Endothelial cell of umbilical vein (primary cell): Measurements from ENCODE around the gene ITPR2.

ENCODE experiments used
- EZH2 ChIP-seq: IDR thresholded peaks from 2 replicates; pipeline ENCODE4 v1.6.1; 2012; ENCODE audit warnings: borderline replicate concordance, low read depth, mild to moderate bottlenecking, moderate library complexity, low read length, inconsistent platforms; ENCODE audit not compliant: severe bottlenecking
- JUN ChIP-seq: IDR thresholded peaks from 2 replicates; pipeline ENCODE4 v1.6.1; 2011; ENCODE audit warnings: borderline replicate concordance, low read depth; ENCODE audit not compliant: insufficient read length, insufficient read depth
- POLR2A ChIP-seq: IDR thresholded peaks from 2 replicates; pipeline ENCODE4 v1.6.1; 2012; ENCODE audit warnings: low read depth, mild to moderate bottlenecking, control low read depth, low read length
- TF ChIP-seq, protein P1 (sequence below), 2 donors: IDR thresholded peaks; 1 replicate in 1 of 2; 2 replicates in 1 of 2; pipeline ENCODE4 v1.5.1; 2011; ENCODE audit warnings: low read length in 2 of 2, mild to moderate bottlenecking in 2 of 2, moderate library complexity in 2 of 2, control low read depth in 1 of 2, inconsistent platforms in 1 of 2, low read depth in 1 of 2; ENCODE audit not compliant: insufficient read depth in 1 of 2; ENCODE audit errors: extremely low read depth in 1 of 2
- TF ChIP-seq, protein P2 (sequence below): IDR thresholded peaks from 2 replicates; pipeline ENCODE4 v1.6.1; 2011; ENCODE audit not compliant: insufficient read depth, insufficient read length

- TF ChIP-seq, protein P1, sequence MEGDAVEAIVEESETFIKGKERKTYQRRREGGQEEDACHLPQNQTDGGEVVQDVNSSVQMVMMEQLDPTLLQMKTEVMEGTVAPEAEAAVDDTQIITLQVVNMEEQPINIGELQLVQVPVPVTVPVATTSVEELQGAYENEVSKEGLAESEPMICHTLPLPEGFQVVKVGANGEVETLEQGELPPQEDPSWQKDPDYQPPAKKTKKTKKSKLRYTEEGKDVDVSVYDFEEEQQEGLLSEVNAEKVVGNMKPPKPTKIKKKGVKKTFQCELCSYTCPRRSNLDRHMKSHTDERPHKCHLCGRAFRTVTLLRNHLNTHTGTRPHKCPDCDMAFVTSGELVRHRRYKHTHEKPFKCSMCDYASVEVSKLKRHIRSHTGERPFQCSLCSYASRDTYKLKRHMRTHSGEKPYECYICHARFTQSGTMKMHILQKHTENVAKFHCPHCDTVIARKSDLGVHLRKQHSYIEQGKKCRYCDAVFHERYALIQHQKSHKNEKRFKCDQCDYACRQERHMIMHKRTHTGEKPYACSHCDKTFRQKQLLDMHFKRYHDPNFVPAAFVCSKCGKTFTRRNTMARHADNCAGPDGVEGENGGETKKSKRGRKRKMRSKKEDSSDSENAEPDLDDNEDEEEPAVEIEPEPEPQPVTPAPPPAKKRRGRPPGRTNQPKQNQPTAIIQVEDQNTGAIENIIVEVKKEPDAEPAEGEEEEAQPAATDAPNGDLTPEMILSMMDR (IDR thresholded peaks at IDR 0.05; ENCODE audit: extremely low read depth in 1 of 2, insufficient read depth in 1 of 2, low read depth in 1 of 2, low read length in 2 of 2) = no peak
- no peak for TF ChIP-seq EZH2
- no peak for TF ChIP-seq JUN
- TF ChIP-seq POLR2A = no peak
- TF ChIP-seq, protein P2, sequence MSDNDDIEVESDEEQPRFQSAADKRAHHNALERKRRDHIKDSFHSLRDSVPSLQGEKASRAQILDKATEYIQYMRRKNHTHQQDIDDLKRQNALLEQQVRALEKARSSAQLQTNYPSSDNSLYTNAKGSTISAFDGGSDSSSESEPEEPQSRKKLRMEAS = no peak
These were observed 431.1 kb downstream of the ITPR2 start for GRCh38 chr12:26401874-26402273.
